Smooth muscle cell (in vitro differentiated cells): ENCODE results near the gene JTB. TPM values are rescaled to one million over a fixed set of nuclear protein-coding genes. Genes with fewer than 3 reads are reported as not detected.

Experiments used
- DNase-seq: peaks from one replicate; lab custom pipeline; 2025; ENCODE audit not compliant: unreplicated experiment; lab: John Stamatoyannopoulos, UW
- H2AFZ ChIP-seq: fragments of 200-600 bp; sonication (generic); 2 replicates; pipeline ENCODE4 v1.6.0; 2016; ENCODE audit warnings: antibody characterized with exemption, low read depth, mild to moderate bottlenecking
- H3F3A ChIP-seq: fragments of 200-600 bp; sonication (generic); 2 replicates; pipeline ENCODE4 v1.6.0; 2017; ENCODE audit warnings: antibody characterized with exemption, low read depth
- H3K27ac ChIP-seq: fragments of 200-600 bp; sonication (generic); 2 replicates; pipeline ENCODE4 v1.5.1; 2016; ENCODE audit warnings: low read depth, mild to moderate bottlenecking
- H3K27me3 ChIP-seq: fragments of 200-600 bp; sonication (generic); 2 replicates; pipeline ENCODE4 v1.6.1; 2016; ENCODE audit warnings: low read depth, mild to moderate bottlenecking
- H3K36me3 ChIP-seq: fragments of 200-600 bp; sonication (generic); 2 replicates; pipeline ENCODE4 v1.5.1; 2016; ENCODE audit warnings: low read depth
- H3K4me1 ChIP-seq: fragments of 200-600 bp; sonication (generic); 2 replicates; pipeline ENCODE4 v1.5.1; 2016; ENCODE audit warnings: low read depth
- H3K4me2 ChIP-seq: fragments of 200-600 bp; sonication (generic); 2 replicates; pipeline ENCODE4 v1.6.0; 2016; ENCODE audit warnings: mild to moderate bottlenecking
- H3K4me3 ChIP-seq: fragments of 200-600 bp; sonication (generic); 2 replicates; pipeline ENCODE4 v1.5.1; 2016; ENCODE audit warnings: mild to moderate bottlenecking
- H3K79me2 ChIP-seq: fragments of 200-600 bp; sonication (generic); 2 replicates; pipeline ENCODE4 v1.6.0; 2016; ENCODE audit warnings: low read depth, mild to moderate bottlenecking
- H3K9ac ChIP-seq: fragments of 200-600 bp; sonication (generic); 2 replicates; pipeline ENCODE4 v1.6.0; 2016; ENCODE audit warnings: low read depth
- H3K9me3 ChIP-seq: fragments of 200-600 bp; sonication (generic); replicated peaks from 2 replicates; pipeline ENCODE4 v1.5.1; 2016; ENCODE audit warnings: low read depth
- H4K20me1 ChIP-seq: fragments of 200-600 bp; sonication (generic); 2 replicates; pipeline ENCODE4 v1.6.0; 2016; ENCODE audit warnings: low read depth
- CTCF ChIP-seq: fragments of 200-600 bp; sonication (generic); IDR thresholded peaks from 2 replicates; pipeline ENCODE4 v1.5.1; 2017; ENCODE audit warnings: borderline replicate concordance, mild to moderate bottlenecking, antibody characterized with exemption; ENCODE audit not compliant: insufficient read depth, poor library complexity, severe bottlenecking
- WGBS: methylation state at CpG from one replicate; pipeline ENCODE4 v1.1.7; 2016; ENCODE audit warnings: low lambda C conversion rate; 5-methylcytosine and 5-hydroxymethylcytosine counted together
- polyA plus RNA-seq: library from polyadenylated mRNA; unstranded; fragments of >200 nt; fragmentation: Nextera tagmentation; extraction: Ambion mirVana; gene quantifications from 2 replicates; pipeline ENCODE4 v1.2.1, GENCODE V29; 2016
- total RNA-seq: library from RNA; depleted of rRNA; stranded (reverse); fragments of >200 nt; gene quantifications from 2 replicates; pipeline ENCODE4 v1.2.3, GENCODE V29; 2014

The JTB gene
- total and polyA plus RNA-seq, 2 experiments from 2014 or later = 139 to 157 TPM

- Histone ChIP-seq H3K36me3 (no peaks in the 10 kb centered on the region), H3K9ac (no peak overlapping the region), H2AFZ (no peak overlapping the region), H3K4me2 (no peak overlapping the region), H3K4me3 (no peak overlapping the region), H4K20me1 (no peaks in the 10 kb centered on the region), H3K27me3 (no peaks in the 10 kb centered on the region), H3K4me1 (no peaks in the 10 kb centered on the region), H3K79me2 (no peaks in the 10 kb centered on the region), H3F3A (no peaks in the 10 kb centered on the region), H3K27ac (no peak overlapping the region), H3K9me3 (no peaks in the 10 kb centered on the region)
- WGBS = 97% methylated on average over 18 of the region's 18 CpGs
- DNase-seq = no peak
- TF ChIP-seq CTCF = no peak
Observed at GRCh38 chr1:153932156-153933131, 45.0 kb downstream of the JTB start.

- H3K79me2 ChIP-seq = no peaks in the 10 kb centered on the region
- H3K27ac ChIP-seq = no peak overlapping the region
- no peak for DNase-seq
- 96% methylated on average over 14 of the region's 14 CpGs for WGBS
- no peaks in the 10 kb centered on the region for H4K20me1 ChIP-seq
- H2AFZ ChIP-seq = no peak overlapping the region
- H3F3A ChIP-seq = no peaks in the 10 kb centered on the region
- H3K27me3 ChIP-seq = no peaks in the 10 kb centered on the region
- H3K4me3 ChIP-seq = no peak overlapping the region
- H3K4me2 ChIP-seq = no peak overlapping the region
- no peaks in the 10 kb centered on the region for H3K4me1 ChIP-seq
- H3K9me3 ChIP-seq = no peaks in the 10 kb centered on the region
- TF ChIP-seq CTCF = no peak
- H3K9ac ChIP-seq = no peak overlapping the region
- no peaks in the 10 kb centered on the region for H3K36me3 ChIP-seq
Observed at GRCh38 chr1:153929981-153930948, 47.2 kb downstream of the JTB start.

- WGBS = 94% methylated on average over 5 of the region's 5 CpGs
Observed at GRCh38 chr1:153929426-153929825, 48.0 kb downstream of the JTB start.

More at GRCh38 chr1:153929426-153929825, 48.0 kb downstream of the JTB start:
- no peak overlapping the region for H3K9ac ChIP-seq
- H2AFZ ChIP-seq = no peak overlapping the region
- DNase-seq = no peak
- H3F3A ChIP-seq = no peaks in the 10 kb centered on the region
- no peak overlapping the region for H3K4me2 ChIP-seq
- H3K79me2 ChIP-seq = no peaks in the 10 kb centered on the region
- no peak overlapping the region for H3K27ac ChIP-seq
- no peak for TF ChIP-seq CTCF
- no peaks in the 10 kb centered on the region for H3K4me1 ChIP-seq
- H4K20me1 ChIP-seq = no peaks in the 10 kb centered on the region
- H3K27me3 ChIP-seq = no peaks in the 10 kb centered on the region
- no peaks in the 10 kb centered on the region for H3K36me3 ChIP-seq
- H3K9me3 ChIP-seq = no peaks in the 10 kb centered on the region
- no peak overlapping the region for H3K4me3 ChIP-seq
